Endometrium (tissue), 2 donors: Measurements from ENCODE around the gene TROAP.
A peak's percentile ranks its signal among the peaks of the same experiment; 100 is the strongest.
"Not testable (repeated sequence)": the region's sequence is repeated elsewhere in the genome, so short reads cannot be mapped to it uniquely, and the experiment has no call there.

Experiments
- FAIRE-seq: peaks from 2 replicates; lab custom pipeline; 2012; peaks lifted over from hg19 to GRCh38; lab: Jason Lieb, UNC
- donor health status: control.
- donor health status: control.

Gene TROAP

GRCh38 chr12:49322708-49323523 lies at the start of gene TROAP:
Gene TROAP, plus strand, starts transcription at chr12:49323255. Its CDS starts 354 bp downstream, at chr12:49323609.
- peak; percentile 99 for FAIRE-seq

DNA sequence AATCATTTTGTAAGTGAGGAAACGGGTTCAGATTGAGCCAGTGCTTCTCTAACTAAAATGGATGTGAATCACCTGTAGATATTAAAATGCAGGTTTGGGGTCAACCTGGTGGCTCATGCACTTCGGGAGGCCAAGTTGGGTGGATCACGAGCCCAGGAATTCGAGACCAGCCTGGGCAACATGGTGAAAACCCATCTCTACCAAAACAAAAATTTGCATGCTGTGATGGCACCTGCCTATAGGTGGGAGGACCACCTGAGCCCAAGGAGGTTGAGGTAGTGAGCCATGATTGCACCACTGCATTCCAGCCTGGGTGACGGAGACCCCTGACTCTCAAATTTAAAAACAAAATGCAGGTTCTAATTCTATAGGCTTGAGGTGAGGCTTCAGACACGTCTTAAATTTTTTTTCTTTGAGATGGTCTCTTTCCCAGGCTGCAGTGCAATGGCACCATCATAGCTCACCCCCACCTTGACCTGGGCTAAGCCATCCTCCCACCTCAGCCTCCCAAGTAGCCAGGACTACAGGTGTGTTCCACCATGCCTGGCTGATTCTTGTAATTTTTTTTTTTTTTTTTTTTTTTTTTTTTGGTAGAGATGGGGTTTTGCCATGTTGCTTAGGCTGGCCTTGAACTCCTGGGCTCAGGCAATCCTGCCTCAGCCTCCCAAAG lies 49.2 kb upstream of the TROAP start:
- FAIRE-seq: no peak

GRCh38 chr12:49274396-49275069 lies 48.5 kb upstream of the TROAP start:
- FAIRE-seq: no peak

GRCh38 chr12:49276304-49277290 lies 46.5 kb upstream of the TROAP start:
- FAIRE-seq: no peak

DNA sequence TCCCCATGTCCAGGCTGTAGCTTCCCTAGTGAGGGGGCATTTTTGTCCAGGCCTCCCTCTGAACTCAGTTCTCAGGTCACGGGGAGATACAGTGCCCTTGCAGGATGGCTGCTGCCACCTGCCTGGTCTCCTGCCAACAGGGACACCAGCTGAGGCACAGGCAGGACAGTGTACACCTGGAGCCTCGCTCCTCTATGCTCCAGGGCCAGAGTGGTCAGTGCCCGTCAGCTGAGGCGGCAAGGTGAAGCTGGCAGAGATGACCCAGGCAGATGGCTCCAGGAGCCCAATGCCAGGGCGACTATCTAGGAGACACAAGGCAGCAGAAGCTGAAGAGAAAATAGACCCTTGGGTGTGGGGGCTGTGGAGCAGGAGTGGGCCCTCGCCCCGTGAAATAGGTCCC lies 45.6 kb upstream of the TROAP start:
- no peak for FAIRE-seq

- FAIRE-seq: no peak
These were observed 43.3 kb upstream of the TROAP start for GRCh38 chr12:49279706-49280159.

DNA sequence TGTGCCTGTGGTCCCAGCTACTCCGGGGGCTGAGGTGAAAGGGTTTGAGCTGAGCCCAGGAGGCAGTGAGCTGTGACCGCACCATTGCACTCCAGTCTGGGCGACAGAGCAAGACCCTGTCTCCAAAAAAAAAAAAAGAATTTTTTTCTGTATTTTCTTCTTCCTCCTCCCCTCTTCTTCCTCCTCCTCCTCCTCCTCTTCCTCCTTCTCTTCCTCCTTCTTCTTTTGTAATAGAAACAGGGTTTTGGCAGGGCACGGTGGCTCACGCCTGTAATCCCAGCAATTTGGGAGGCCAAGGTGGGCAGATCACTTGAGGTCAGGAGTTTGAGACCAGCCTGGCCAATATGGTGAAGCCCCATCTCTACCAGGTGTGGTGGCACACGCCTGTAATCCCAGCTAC lies 42.5 kb upstream of the TROAP start:
- not testable (repeated sequence) for FAIRE-seq

GRCh38 chr12:49282302-49282701 lies 40.8 kb upstream of the TROAP start:
- FAIRE-seq: no peak

- FAIRE-seq: not testable (repeated sequence)
These were observed 40.2 kb upstream of the TROAP start for GRCh38 chr12:49282740-49283375.

DNA sequence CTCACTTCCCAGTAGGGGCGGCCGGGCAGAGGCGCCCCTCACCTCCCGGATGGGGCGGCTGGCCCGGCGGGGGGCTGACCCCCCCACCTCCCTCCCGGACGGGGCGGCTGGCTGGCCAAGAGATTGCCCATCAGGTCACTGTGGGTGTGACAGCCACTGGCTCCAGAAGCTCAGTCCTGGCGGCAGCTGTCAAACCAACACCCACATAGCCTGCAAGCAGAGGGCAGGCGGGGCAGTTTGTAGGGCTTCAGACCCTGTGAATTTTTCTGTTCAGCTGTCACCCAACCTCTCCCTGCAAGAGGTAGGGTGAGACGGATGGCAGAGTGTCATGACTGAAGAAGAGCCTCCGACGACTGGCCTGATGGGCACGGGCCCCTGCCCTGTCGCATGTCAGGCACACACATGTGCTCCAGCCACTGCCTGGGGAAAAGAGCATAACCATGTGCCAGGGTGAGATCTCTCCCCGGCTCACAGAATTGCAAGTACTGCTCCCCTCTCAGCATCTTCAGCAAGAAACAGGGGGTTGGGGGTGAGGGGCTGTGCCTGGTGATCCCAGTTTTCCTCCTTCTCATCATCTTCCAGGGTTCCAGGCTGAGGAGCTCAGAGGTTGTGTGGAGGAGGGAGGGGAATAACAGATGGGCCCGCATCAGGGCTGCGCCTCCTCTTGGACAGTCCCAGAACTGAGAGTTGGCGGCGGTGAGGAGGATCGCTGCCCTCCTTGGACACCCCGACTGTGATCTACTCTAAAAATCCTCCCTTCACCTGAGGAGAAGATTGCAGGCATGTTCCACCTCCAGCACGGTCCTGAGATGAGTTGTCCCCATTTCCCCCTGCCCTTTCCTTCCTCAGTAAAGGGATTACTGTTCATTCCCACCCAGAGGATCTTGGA lies 39.3 kb upstream of the TROAP start:
- FAIRE-seq: no peak

GRCh38 chr12:49284672-49285071 lies 38.4 kb upstream of the TROAP start:
- FAIRE-seq: no peak

DNA sequence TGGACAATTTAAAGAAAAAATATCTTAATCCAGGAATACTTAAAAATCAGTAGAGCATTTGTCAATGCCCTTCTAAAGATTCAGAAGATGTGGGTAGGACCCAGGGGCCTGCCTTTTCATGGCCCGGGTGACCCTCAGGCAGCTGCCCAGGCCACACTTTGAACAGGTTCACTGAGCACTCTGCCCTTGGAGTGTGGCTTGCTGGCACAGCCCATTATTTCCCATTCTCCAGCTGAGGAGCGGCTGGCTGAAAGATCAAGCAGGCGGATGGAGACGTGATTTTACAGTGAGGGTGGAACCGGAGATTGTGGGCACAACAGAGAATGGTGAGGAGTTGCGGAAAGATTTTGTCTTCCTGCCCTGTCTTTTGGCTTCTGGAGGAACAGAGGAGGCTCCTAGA lies 35.2 kb upstream of the TROAP start:
- FAIRE-seq: no peak

DNA sequence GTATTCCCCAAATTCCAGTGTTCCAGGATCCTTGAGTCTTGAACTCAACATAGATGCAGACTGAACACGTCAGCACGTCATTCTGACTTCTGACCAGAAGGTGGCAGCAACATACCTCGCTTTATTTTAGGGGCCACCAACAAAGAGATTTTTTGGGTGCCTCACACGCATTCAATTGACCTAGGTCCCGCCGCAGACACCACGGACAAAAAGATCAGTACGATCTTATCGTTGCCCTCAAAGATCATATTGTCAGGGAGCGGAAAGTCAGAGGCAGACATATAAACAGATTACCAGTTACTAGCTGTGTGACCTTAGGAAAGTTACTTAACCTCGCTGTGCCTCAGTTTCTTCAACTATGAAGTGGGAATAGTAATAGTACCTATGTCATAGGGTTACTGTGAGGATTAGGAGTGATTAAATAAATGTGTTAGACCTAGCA lies 34.6 kb upstream of the TROAP start:
- FAIRE-seq: peak; percentile 55

DNA sequence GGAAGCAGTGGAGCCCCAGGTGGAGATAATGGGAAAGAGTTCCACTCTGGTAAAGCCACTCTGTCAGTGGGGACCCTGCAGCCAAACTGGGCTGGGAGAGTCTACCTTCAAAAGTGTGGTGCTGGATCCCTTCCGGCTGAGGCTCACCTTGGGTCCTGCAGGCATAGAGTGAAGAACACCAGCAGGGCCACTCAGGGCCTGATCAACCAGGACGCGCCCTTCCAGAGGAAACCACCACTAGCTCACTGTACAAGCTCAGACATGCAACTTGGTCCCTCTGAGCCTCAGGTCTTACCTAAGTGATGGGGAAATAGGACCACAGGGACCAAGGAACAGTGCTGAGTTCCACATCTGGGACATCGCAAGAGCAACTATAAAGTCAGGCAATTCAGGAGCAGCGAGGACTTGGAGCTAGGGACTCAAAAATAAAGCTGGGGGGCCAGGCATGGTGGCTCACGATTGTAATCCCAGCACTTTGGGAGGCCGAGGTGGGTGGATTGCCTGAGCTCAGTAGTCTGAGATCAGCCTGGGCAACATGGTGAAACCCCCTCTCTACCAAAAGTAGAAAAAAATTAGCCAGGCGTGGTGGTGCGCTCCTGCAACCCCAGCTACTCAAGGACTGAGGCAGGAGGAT lies 34.0 kb upstream of the TROAP start:
- FAIRE-seq: no peak

GRCh38 chr12:49292729-49293055 lies 30.4 kb upstream of the TROAP start:
- FAIRE-seq: no peak

- FAIRE-seq: no peak
These were observed 29.7 kb upstream of the TROAP start for GRCh38 chr12:49293056-49293956.

GRCh38 chr12:49294086-49294803 lies 28.8 kb upstream of the TROAP start:
- no peak for FAIRE-seq

GRCh38 chr12:49294804-49295081 lies 28.3 kb upstream of the TROAP start:
- no peak for FAIRE-seq
